ENCODE results near the gene CARD10. TPM values are rescaled to one million over a fixed set of nuclear protein-coding genes. Genes with fewer than 3 reads are reported as not detected.

The CARD10 gene
- total RNA-seq, 3 donors from 2014 or later (not counting 1 experiment from before 2014, with no cell fraction given), result 0.09 to 0.16 (median 0.10) TPM

DNA sequence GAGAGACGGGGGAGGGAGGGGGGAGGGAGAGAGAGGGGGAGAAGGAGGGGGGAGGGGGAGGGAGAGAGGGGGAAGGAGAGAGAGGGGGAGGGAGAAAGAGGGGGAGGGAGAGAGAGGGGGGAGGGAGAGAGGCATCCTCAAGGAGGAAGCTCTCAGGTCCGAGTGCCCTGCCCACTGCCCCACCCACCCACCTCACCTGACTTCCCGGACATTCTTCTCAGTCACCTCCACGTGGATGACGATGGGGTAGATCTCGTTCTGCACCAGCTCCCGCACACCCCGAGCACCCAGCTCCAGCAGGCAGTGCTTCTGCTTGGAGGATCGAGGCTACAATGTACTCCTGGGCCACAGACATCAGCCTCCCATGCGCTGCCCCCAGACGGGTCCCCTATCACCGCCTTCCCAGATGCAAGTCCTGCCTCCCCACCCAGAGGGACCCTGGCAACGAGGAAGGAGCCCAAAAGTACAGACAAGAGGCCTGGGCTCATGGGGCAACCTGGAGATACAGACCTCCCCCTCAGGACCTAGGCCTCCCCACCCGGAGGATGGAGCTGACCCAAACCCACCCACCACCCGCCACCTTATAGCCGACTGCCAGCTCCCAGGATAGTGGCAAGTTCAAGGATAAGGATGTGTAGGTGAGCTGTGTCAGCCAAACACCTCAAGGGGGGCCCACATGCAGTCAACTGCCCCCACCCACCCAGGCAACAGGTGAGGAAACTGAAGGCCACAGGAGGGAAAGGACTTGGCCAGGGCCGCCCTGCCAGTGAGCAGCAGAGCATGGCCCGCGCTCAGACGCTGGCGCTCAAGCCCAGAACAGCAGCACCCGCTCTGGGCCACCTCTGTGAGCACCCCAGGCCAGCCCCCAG lies 27.4 kb downstream of the CARD10 start:
- H3K27me3 ChIP-seq (ENCODE audit: control insufficient read depth, insufficient read depth, low read length), result no peaks in the 10 kb centered on the region
- no peak overlapping the region for H3K27ac ChIP-seq (ENCODE audit: low read length)
- DNase-seq (no peak), ATAC-seq (no peak)
- H3K4me1 Mint-ChIP-seq, result peaks cover 28 to 40% of the 10 kb centered on the region in 2 donors
- no peak overlapping the region for H3K27ac Mint-ChIP-seq
- no peaks in the 10 kb centered on the region for H3K36me3 Mint-ChIP-seq
- TF ChIP-seq, protein P1, sequence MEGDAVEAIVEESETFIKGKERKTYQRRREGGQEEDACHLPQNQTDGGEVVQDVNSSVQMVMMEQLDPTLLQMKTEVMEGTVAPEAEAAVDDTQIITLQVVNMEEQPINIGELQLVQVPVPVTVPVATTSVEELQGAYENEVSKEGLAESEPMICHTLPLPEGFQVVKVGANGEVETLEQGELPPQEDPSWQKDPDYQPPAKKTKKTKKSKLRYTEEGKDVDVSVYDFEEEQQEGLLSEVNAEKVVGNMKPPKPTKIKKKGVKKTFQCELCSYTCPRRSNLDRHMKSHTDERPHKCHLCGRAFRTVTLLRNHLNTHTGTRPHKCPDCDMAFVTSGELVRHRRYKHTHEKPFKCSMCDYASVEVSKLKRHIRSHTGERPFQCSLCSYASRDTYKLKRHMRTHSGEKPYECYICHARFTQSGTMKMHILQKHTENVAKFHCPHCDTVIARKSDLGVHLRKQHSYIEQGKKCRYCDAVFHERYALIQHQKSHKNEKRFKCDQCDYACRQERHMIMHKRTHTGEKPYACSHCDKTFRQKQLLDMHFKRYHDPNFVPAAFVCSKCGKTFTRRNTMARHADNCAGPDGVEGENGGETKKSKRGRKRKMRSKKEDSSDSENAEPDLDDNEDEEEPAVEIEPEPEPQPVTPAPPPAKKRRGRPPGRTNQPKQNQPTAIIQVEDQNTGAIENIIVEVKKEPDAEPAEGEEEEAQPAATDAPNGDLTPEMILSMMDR (IDR thresholded peaks at IDR 0.05), result no peak
- H3K36me3 ChIP-seq (ENCODE audit: control insufficient read depth, insufficient read depth, low read length), result no peaks in the 10 kb centered on the region
- intact Hi-C loops (cut with micrococcal nuclease), result loop anchor here (10.0 kb wide), 1 partner anchor 177 kb away; no protein-coding TSS in a partner anchor
- H3K9me3 Mint-ChIP-seq, result no peaks in the 10 kb centered on the region
- no peak overlapping the region for H3K4me3 Mint-ChIP-seq
- H3K27me3 Mint-ChIP-seq (ENCODE audit: low read depth in 2 of 2), result peaks cover 0 to 5% of the 10 kb centered on the region in 2 donors
- peaks cover 30% of the 10 kb centered on the region for H3K4me1 ChIP-seq (ENCODE audit: control insufficient read depth, insufficient read depth, low read length)
- 90% methylated on average over 17 of the region's 22 CpGs for WGBS (ENCODE audit: insufficient coverage)
- no peak overlapping the region for H3K4me3 ChIP-seq (ENCODE audit: low read length)
- no peaks in the 10 kb centered on the region for H3K9me3 ChIP-seq (ENCODE audit: control insufficient read depth, insufficient read depth, low read length)

DNA sequence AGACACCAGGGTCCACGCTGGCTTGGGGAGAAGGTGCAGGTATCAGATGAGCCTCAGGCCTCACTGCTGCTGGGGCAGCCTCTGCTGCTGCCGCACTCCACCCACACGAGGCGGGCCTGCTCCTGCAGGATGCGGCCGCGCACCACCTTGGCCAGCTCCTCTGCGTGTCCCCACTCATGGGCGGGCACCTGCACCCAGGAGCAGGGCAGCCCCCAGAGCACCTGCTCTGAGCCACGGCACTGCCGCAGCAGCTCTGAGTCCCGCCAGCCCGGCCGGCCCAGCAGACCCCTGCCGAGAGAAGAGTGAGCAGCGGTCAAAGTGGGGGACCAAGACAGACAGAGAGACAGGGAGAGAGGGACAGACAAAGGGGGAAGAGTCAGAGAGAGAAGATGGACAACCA lies 28.1 kb downstream of the CARD10 start:
- H3K9me3 ChIP-seq (ENCODE audit: control insufficient read depth, insufficient read depth, low read length), result no peaks in the 10 kb centered on the region
- H3K9me3 Mint-ChIP-seq, result no peaks in the 10 kb centered on the region
- H3K4me3 Mint-ChIP-seq, result no peak overlapping the region
- no peak overlapping the region for H3K4me3 ChIP-seq (ENCODE audit: low read length)
- H3K4me1 ChIP-seq (ENCODE audit: control insufficient read depth, insufficient read depth, low read length), result peaks cover 35% of the 10 kb centered on the region
- no peaks in the 10 kb centered on the region for H3K36me3 ChIP-seq (ENCODE audit: control insufficient read depth, insufficient read depth, low read length)
- no peaks in the 10 kb centered on the region for H3K27me3 ChIP-seq (ENCODE audit: control insufficient read depth, insufficient read depth, low read length)
- peaks cover 33 to 46% of the 10 kb centered on the region in 2 donors for H3K4me1 Mint-ChIP-seq
- H3K27ac ChIP-seq (ENCODE audit: low read length), result no peak overlapping the region
- intact Hi-C loops (cut with micrococcal nuclease), result loop anchor here (10.0 kb wide), 1 partner anchor 176 kb away; no protein-coding TSS in a partner anchor
- WGBS (ENCODE audit: insufficient coverage), result 93% methylated on average over 16 of the region's 16 CpGs
- H3K36me3 Mint-ChIP-seq, result no peaks in the 10 kb centered on the region
- H3K27ac Mint-ChIP-seq, result no peak overlapping the region
- peaks cover 0 to 4% of the 10 kb centered on the region in 2 donors for H3K27me3 Mint-ChIP-seq (ENCODE audit: low read depth in 2 of 2)
- TF ChIP-seq, protein P1 (IDR thresholded peaks at IDR 0.05), result no peak
- DNase-seq (no peak), ATAC-seq (no peak)

DNA sequence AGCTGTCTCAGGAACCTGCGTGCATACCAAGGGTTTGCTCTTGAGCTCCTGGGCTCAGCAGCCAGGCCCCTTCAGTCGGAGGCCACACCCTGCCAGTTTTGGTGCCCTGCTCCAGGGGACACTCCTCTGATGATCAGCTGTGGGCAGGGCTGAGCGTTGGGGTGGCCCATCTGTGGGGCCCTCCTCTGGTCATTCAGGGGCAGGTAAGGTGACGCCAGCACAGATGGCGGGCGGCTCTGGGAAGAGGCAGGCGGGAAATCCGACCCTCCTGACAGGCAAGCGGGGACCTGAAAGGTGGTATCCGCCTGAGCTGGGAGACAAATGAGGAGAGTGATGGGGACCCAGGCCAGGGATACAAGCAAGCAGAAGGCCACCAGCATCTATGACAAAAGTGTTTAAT lies 29.2 kb downstream of the CARD10 start:
- peaks cover 40 to 57% of the 10 kb centered on the region in 2 donors for H3K4me1 Mint-ChIP-seq
- Histone ChIP-seq H3K4me1 (ENCODE audit: control insufficient read depth, insufficient read depth, low read length) (peaks cover 46% of the 10 kb centered on the region), H3K36me3 (ENCODE audit: control insufficient read depth, insufficient read depth, low read length) (no peaks in the 10 kb centered on the region), H3K9me3 (ENCODE audit: control insufficient read depth, insufficient read depth, low read length) (no peaks in the 10 kb centered on the region), H3K4me3 (ENCODE audit: low read length) (no peak overlapping the region), H3K27me3 (ENCODE audit: control insufficient read depth, insufficient read depth, low read length) (no peaks in the 10 kb centered on the region), H3K27ac (ENCODE audit: low read length) (no peak overlapping the region)
- DNase-seq (no peak), ATAC-seq (no peak)
- no peaks in the 10 kb centered on the region for H3K9me3 Mint-ChIP-seq
- peak overlapping the region in 1 of 2 donors; percentile 66 for H3K27ac Mint-ChIP-seq
- H3K27me3 Mint-ChIP-seq (ENCODE audit: low read depth in 2 of 2), result peaks cover 0 to 2% of the 10 kb centered on the region in 2 donors
- H3K4me3 Mint-ChIP-seq, result no peak overlapping the region
- 95% methylated on average over 10 of the region's 10 CpGs for WGBS (ENCODE audit: insufficient coverage)
- H3K36me3 Mint-ChIP-seq, result no peaks in the 10 kb centered on the region
- TF ChIP-seq, protein P1 (IDR thresholded peaks at IDR 0.05), result no peak
- intact Hi-C loops (cut with micrococcal nuclease), result loop anchor here (5.0 to 10.0 kb wide), 4 partner anchors 77 to 715 kb away; partner anchors contain the start of gene IFT27

Data from natural killer cell (primary cell).